Central memory CD8-positive, alpha-beta T cell (primary cell): Measurements from ENCODE around the gene KCNIP3.

Source experiments
- ATAC-seq: fragments of 150-1000 bp; cut with Tn5 transposase; replicated peaks from 2 replicates; pipeline ENCODE4 v1.10.0; 2022; ENCODE audit warnings: mild to moderate bottlenecking, moderate FRiP score, moderate number of reproducible peaks; ENCODE audit not compliant: poor library complexity, severe bottlenecking; ENCODE audit errors: extremely low read depth
- DNase-seq, 2 donors: peaks; one replicate each; pipeline ENCODE4 v3.0.0; 2021; ENCODE audit warnings: low spot score in 2 of 2
- H3K27ac Mint-ChIP-seq: one replicate; pipeline ENCODE4 v1.8.0; 2022; ENCODE audit warnings: low read depth, mild to moderate bottlenecking, moderate library complexity, mixed read lengths
- H3K27me3 Mint-ChIP-seq: one replicate; pipeline ENCODE4 v1.8.0; 2022; ENCODE audit warnings: mixed read lengths
- H3K36me3 Mint-ChIP-seq: one replicate; pipeline ENCODE4 v1.8.0; 2022; ENCODE audit warnings: mild to moderate bottlenecking, moderate library complexity, mixed read lengths; ENCODE audit not compliant: insufficient read depth
- H3K4me1 Mint-ChIP-seq: one replicate; pipeline ENCODE4 v1.8.0; 2022; ENCODE audit warnings: mixed read lengths
- H3K4me3 Mint-ChIP-seq: one replicate; pipeline ENCODE4 v1.8.0; 2022; ENCODE audit warnings: mild to moderate bottlenecking, moderate library complexity, mixed read lengths
- H3K9me3 Mint-ChIP-seq: one replicate; pipeline ENCODE4 v1.8.0; 2022; ENCODE audit warnings: mixed read lengths

KCNIP3 gene

GRCh38 chr2:95381212-95382191 lies 84.4 kb downstream of the KCNIP3 start:
- Mint-ChIP-seq H3K27me3 (peaks cover 60% of the 10 kb centered on the region), H3K4me1 (no peaks in the 10 kb centered on the region), H3K27ac (no peak overlapping the region), H3K9me3 (no peaks in the 10 kb centered on the region), H3K36me3 (peaks cover 1% of the 10 kb centered on the region), H3K4me3 (no peak overlapping the region)
- ATAC-seq: no peak
- no peak for DNase-seq

- Mint-ChIP-seq H3K36me3 (peaks cover 1% of the 10 kb centered on the region), H3K4me1 (no peaks in the 10 kb centered on the region), H3K27me3 (peaks cover 53% of the 10 kb centered on the region), H3K9me3 (no peaks in the 10 kb centered on the region), H3K27ac (no peak overlapping the region), H3K4me3 (no peak overlapping the region)
- ATAC-seq (no peak), DNase-seq (no peak)
Measured at GRCh38 chr2:95382192-95382591, 85.0 kb downstream of the KCNIP3 start.

DNA sequence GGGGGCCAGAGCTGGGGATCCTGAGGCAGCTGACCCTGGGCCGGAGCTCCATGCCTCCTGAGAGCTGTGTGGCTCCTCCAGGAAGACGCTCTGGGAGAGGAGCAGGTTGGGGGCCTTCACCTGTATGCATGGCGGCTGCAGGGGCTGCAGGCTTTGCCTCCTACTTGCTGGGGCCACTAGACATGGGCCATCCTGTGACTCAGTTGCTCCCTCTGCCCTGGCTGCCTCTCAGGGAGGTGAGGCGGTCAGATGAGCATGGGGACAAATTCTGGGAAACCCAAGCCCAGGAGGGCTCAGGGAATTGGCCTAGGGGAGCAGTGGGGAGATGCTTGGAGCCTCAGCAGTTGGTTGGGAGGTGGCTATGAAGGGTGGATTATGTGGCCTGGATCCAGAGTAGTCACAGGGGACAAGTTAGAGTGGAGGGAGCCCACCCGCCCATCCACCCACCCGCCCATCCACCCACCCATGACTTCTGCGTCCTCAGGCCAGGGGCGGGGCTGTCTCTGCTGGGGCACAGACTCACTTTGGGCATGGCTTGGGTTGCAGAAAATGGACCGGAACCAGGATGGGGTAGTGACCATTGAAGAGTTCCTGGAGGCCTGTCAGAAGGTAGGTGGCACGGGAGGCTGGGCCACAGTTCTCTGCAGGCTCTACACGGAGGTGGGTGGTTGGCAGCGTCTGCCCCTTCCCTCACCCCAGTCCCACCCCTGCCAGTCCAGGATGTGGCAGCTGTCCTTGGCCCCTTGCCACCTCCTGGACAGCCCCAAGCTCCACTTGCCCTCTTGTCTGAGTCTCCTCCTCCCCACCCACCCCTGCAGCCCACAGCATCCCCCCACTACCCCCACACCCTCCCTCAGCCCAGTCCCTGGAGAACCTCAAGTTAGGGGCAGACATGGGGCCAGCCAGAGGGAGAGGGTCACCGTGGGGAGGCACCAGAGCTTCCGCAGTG lies 85.8 kb downstream of the KCNIP3 start:
- Mint-ChIP-seq H3K36me3 (peaks cover 1% of the 10 kb centered on the region), H3K27me3 (peaks cover 49% of the 10 kb centered on the region), H3K4me3 (no peak overlapping the region), H3K27ac (no peak overlapping the region), H3K4me1 (no peaks in the 10 kb centered on the region), H3K9me3 (no peaks in the 10 kb centered on the region)
- ATAC-seq (no peak), DNase-seq (peak in 1 of 2 donors; percentile 3)

- Mint-ChIP-seq H3K36me3 (peaks cover 1% of the 10 kb centered on the region), H3K27ac (no peak overlapping the region), H3K27me3 (peaks cover 49% of the 10 kb centered on the region), H3K4me3 (no peak overlapping the region), H3K4me1 (no peaks in the 10 kb centered on the region), H3K9me3 (no peaks in the 10 kb centered on the region)
- no peak for ATAC-seq
- peak in 1 of 2 donors; percentile 5 for DNase-seq
Measured at GRCh38 chr2:95383635-95384027, 86.5 kb downstream of the KCNIP3 start.

DNA sequence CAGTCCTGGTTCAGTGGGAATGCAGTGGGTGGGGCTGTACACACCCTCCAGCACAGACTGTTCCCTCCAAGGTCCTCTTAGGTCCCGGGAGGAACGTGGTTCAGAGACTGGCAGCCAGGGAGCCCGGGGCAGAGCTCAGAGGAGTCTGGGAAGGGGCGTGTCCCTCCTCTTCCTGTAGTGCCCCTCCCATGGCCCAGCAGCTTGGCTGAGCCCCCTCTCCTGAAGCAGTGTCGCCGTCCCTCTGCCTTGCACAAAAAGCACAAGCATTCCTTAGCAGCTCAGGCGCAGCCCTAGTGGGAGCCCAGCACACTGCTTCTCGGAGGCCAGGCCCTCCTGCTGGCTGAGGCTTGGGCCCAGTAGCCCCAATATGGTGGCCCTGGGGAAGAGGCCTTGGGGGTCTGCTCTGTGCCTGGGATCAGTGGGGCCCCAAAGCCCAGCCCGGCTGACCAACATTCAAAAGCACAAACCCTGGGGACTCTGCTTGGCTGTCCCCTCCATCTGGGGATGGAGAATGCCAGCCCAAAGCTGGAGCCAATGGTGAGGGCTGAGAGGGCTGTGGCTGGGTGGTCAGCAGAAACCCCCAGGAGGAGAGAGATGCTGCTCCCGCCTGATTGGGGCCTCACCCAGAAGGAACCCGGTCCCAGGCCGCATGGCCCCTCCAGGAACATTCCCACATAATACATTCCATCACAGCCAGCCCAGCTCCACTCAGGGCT lies 87.9 kb downstream of the KCNIP3 start:
- no peak for DNase-seq
- no peaks in the 10 kb centered on the region for H3K4me1 Mint-ChIP-seq
- H3K27me3 Mint-ChIP-seq: peaks cover 37% of the 10 kb centered on the region
- H3K27ac Mint-ChIP-seq: no peak overlapping the region
- no peaks in the 10 kb centered on the region for H3K9me3 Mint-ChIP-seq
- no peak overlapping the region for H3K4me3 Mint-ChIP-seq
- peaks cover 1% of the 10 kb centered on the region for H3K36me3 Mint-ChIP-seq
- ATAC-seq: no peak

- Mint-ChIP-seq H3K9me3 (no peaks in the 10 kb centered on the region), H3K27ac (no peak overlapping the region), H3K27me3 (peaks cover 32% of the 10 kb centered on the region), H3K36me3 (peaks cover 1% of the 10 kb centered on the region), H3K4me3 (no peak overlapping the region), H3K4me1 (no peaks in the 10 kb centered on the region)
- DNase-seq (no peak), ATAC-seq (no peak)
Measured at GRCh38 chr2:95385570-95385984, 88.4 kb downstream of the KCNIP3 start.

DNA sequence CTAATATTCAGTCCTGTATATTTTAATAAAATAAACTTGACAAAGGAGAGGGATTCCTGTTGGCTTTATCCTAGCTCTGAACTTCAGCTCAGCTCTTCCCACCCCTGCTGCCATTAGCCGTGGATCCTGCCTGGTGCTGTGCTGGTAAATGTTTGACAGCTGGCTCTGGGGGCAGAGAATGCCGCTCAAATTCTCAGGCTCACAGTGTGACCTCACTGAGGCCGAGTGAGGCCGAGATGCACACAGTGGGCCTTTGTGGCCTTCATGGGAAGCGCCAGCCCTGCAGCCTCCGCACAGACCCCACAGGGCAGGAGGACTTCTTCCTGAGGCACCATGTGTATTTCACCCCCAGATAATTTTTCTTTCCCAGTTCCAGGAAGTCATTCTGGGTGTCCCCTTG lies 88.9 kb downstream of the KCNIP3 start:
- no peaks in the 10 kb centered on the region for H3K9me3 Mint-ChIP-seq
- ATAC-seq (no peak), DNase-seq (no peak)
- H3K4me3 Mint-ChIP-seq: no peak overlapping the region
- peaks cover 1% of the 10 kb centered on the region for H3K36me3 Mint-ChIP-seq
- no peaks in the 10 kb centered on the region for H3K4me1 Mint-ChIP-seq
- no peak overlapping the region for H3K27ac Mint-ChIP-seq
- H3K27me3 Mint-ChIP-seq: peaks cover 28% of the 10 kb centered on the region

DNA sequence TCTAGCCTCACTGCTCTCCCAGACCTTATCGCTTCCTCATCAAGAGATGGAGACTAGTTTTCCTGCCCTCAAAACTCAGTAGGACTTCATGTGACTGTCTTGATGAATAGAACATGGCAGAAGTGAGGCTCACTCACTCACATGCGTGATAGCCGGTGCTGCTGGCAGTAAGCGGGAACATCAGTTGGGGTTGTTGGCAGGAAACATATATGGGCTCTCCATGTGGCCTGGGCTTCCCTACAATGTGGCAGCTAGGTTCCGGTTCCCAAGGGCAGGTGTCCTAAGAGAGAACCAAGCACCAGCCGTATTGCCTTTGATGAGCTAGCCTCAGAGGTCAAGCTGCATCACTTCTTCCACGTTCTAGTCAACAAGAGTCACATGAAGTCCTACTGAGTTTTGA lies 90.2 kb downstream of the KCNIP3 start:
- H3K27ac Mint-ChIP-seq: no peak overlapping the region
- ATAC-seq: no peak
- no peak for DNase-seq
- peaks cover 17% of the 10 kb centered on the region for H3K27me3 Mint-ChIP-seq
- no peaks in the 10 kb centered on the region for H3K4me1 Mint-ChIP-seq
- H3K9me3 Mint-ChIP-seq: no peaks in the 10 kb centered on the region
- no peak overlapping the region for H3K4me3 Mint-ChIP-seq
- H3K36me3 Mint-ChIP-seq: no peaks in the 10 kb centered on the region

- no peak overlapping the region for H3K27ac Mint-ChIP-seq
- H3K4me1 Mint-ChIP-seq: no peaks in the 10 kb centered on the region
- H3K36me3 Mint-ChIP-seq: no peaks in the 10 kb centered on the region
- ATAC-seq (no peak), DNase-seq (no peak)
- peaks cover 17% of the 10 kb centered on the region for H3K27me3 Mint-ChIP-seq
- H3K9me3 Mint-ChIP-seq: no peaks in the 10 kb centered on the region
- H3K4me3 Mint-ChIP-seq: no peak overlapping the region
Measured at GRCh38 chr2:95388091-95388692, 91.0 kb downstream of the KCNIP3 start.

GRCh38 chr2:95388856-95389244 lies 91.7 kb downstream of the KCNIP3 start:
- no peak for ATAC-seq

DNA sequence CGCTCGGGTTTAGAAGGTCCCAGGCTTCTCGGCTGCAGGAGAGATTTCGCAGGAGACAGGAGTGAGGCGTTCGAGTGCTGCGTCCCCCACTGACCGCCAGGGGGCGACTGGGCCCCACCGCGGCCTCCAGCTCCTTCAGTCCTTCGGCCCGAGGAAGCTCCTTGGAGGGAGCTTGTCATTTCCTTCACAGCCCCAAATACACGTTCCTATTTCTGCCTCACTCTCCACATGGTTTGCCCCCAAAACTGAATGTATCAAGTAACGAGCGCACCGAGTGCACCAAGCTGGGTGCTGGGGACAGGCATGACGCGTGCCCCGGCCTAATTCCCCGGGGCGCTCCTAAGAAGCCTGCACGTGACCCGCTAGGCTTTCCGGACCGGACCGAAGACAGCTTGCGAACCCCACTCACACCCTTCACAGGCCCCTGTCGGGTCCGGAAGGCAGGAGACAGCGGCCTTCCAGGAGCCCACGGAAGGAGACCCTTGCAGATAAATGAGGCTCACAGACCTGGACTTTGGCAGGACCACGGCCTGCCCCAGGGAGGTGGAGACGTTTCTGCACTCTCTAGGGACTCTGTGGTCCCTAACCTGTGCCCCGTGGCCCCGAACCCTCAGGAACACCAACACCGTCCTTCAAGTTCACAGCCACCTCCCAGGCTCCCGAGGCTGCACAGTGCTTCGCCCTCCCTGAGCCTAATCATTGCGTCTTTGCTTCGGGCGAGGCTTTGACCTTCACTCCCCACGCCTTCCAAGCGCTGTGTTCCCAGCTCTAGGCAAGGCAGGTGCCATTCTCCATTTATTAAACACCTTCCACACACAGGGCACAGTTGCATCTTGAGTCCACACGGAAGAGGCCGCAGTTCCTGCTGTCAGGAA lies 92.3 kb downstream of the KCNIP3 start:
- peak in 1 of 2 donors; percentile 35 for DNase-seq
- ATAC-seq: no peak
- H3K9me3 Mint-ChIP-seq: no peaks in the 10 kb centered on the region
- H3K4me1 Mint-ChIP-seq: no peaks in the 10 kb centered on the region
- no peak overlapping the region for H3K27ac Mint-ChIP-seq
- no peaks in the 10 kb centered on the region for H3K36me3 Mint-ChIP-seq
- no peak overlapping the region for H3K4me3 Mint-ChIP-seq
- peaks cover 6% of the 10 kb centered on the region for H3K27me3 Mint-ChIP-seq

More at GRCh38 chr2:95388856-95389244, 91.7 kb downstream of the KCNIP3 start:
- Mint-ChIP-seq H3K36me3 (no peaks in the 10 kb centered on the region), H3K9me3 (no peaks in the 10 kb centered on the region), H3K27ac (no peak overlapping the region), H3K4me1 (no peaks in the 10 kb centered on the region), H3K27me3 (peaks cover 13% of the 10 kb centered on the region), H3K4me3 (no peak overlapping the region)
- DNase-seq: no peak
